Sigmoid colon (tissue), 7 donors: ENCODE data around the gene DNAH9. TPM values are rescaled to one million over a fixed set of nuclear protein-coding genes. Genes with fewer than 3 reads are reported as not detected.
A peak's percentile ranks its signal among the peaks of the same experiment; 100 is the strongest.

Experiments
- DNase-seq: peaks from one replicate; pipeline ENCODE4 v3.0.0-alpha.2; 2019
- H3K27ac ChIP-seq, 4 donors: fragments of 200-600 bp; sonication (generic); one replicate each; pipeline ENCODE4 v1.5.1; 2016 to 2019; ENCODE audit warnings: mild to moderate bottlenecking in 1 of 4
- H3K27me3 ChIP-seq, 3 donors: fragments of 200-600 bp; sonication (generic); one replicate each; pipeline ENCODE4 v1.5.1; 2019; ENCODE audit warnings: mild to moderate bottlenecking in 1 of 3
- H3K36me3 ChIP-seq, 4 donors: fragments of 200-600 bp; sonication (generic); one replicate each; pipeline ENCODE4 v1.5.1; 2016 to 2019
- H3K4me1 ChIP-seq, 4 donors: fragments of 200-600 bp; sonication (generic); one replicate each; pipeline ENCODE4 v1.5.1; 2017 to 2019
- H3K4me3 ChIP-seq, 4 donors: fragments of 200-600 bp; sonication (generic); one replicate each; pipeline ENCODE4 v1.5.1; 2017 to 2019; ENCODE audit warnings: mild to moderate bottlenecking in 2 of 4, moderate library complexity in 1 of 4
- H3K9me3 ChIP-seq, 4 donors: fragments of 200-600 bp in 3 of 4; sonication (generic) in 3 of 4; one replicate each; pipeline versions ENCODE4 v1.5.1 to v1.6.1; 2013 to 2019
- EP300 ChIP-seq, 4 donors: sonication (generic); formaldehyde crosslinking; IDR thresholded peaks; one replicate each; pipeline ENCODE4 v1.6.1; 2017; ENCODE audit warnings: antibody characterized with exemption in 4 of 4
- POLR2A ChIP-seq, 2 donors: fragments of 450-650 bp; IDR thresholded peaks; one replicate each; pipeline ENCODE4 v1.6.1; 2016; ENCODE audit warnings: antibody characterized with exemption in 2 of 2, mild to moderate bottlenecking in 2 of 2, moderate library complexity in 2 of 2
- POLR2AphosphoS5 ChIP-seq, 4 donors: sonication (generic); formaldehyde crosslinking; IDR thresholded peaks; one replicate each; pipeline ENCODE4 v1.6.1; 2017; ENCODE audit warnings: antibody characterized with exemption in 4 of 4
- WGBS, 2 donors: extraction: QIAGEN DNeasy Blood & Tissue Kit; methylation state at CpG; one replicate each; pipeline ENCODE4 v1.1.7; 2013; 5-methylcytosine and 5-hydroxymethylcytosine counted together
- intact Hi-C: fragments of 100-400 bp; cut with DNase I; formaldehyde crosslinking; loops from one replicate; pipeline ENCODE4 v1.15.1; 2023
- polyA plus RNA-seq, 3 donors: library from polyadenylated mRNA; stranded (reverse); fragments of 200-250 nt; gene quantifications; one replicate each; pipeline ENCODE4 v1.2.3, GENCODE V29; 2013
- total RNA-seq, 4 donors: library from RNA; depleted of rRNA; stranded (reverse); fragments of >200 nt; gene quantifications; one replicate each; pipeline ENCODE4 v1.1.0, GENCODE V29; 2016
- TF ChIP-seq, protein P1 (sequence below), 4 experiments: fragments of 450-650 bp in 3 of 4; fragments of 200-600 bp in 1 of 4; IDR thresholded peaks; one replicate each; pipeline ENCODE4 v1.5.1; 2016 to 2019; ENCODE audit warnings: antibody characterized with exemption in 4 of 4, mild to moderate bottlenecking in 3 of 4, moderate library complexity in 2 of 4
- donor health status: healthy with polysubstance abuse.
- donor health status: Bipolar disorder and iron deficiency.
- donor health status: healthy.

DNAH9 gene
- total and polyA plus RNA-seq, 7 donors = under 0.01 to 3.0 (median 0.27) TPM; not detected in 2

DNA sequence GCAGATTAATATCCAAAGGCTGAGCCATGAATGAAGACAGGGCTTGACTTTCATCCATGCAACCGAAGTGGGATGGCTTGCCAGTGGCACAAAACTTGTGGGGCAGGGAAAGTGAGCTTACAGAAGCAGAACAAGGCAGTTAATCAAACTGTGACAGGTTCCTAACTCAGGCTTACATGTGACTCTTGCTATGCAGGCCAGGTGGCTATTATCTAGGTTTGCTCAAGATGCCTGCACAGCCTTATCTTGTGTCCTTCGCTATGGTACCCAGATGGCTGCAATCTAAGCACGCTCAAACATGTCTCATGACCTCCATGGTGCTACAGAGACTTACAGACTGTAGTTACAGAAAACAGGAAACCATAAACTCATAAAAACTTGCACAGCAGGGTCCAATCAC lies 8.6 kb upstream of the DNAH9 start:
- intact Hi-C loops = no loop called here
- no peak for DNase-seq
- no peak for TF ChIP-seq POLR2AphosphoS5 (IDR thresholded peaks at IDR 0.05)
- no peak for TF ChIP-seq POLR2A (IDR thresholded peaks at IDR 0.05)
- no peak for TF ChIP-seq EP300 (IDR thresholded peaks at IDR 0.05)
- TF ChIP-seq, protein P1, sequence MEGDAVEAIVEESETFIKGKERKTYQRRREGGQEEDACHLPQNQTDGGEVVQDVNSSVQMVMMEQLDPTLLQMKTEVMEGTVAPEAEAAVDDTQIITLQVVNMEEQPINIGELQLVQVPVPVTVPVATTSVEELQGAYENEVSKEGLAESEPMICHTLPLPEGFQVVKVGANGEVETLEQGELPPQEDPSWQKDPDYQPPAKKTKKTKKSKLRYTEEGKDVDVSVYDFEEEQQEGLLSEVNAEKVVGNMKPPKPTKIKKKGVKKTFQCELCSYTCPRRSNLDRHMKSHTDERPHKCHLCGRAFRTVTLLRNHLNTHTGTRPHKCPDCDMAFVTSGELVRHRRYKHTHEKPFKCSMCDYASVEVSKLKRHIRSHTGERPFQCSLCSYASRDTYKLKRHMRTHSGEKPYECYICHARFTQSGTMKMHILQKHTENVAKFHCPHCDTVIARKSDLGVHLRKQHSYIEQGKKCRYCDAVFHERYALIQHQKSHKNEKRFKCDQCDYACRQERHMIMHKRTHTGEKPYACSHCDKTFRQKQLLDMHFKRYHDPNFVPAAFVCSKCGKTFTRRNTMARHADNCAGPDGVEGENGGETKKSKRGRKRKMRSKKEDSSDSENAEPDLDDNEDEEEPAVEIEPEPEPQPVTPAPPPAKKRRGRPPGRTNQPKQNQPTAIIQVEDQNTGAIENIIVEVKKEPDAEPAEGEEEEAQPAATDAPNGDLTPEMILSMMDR (IDR thresholded peaks at IDR 0.05) = no peak
- H3K27ac ChIP-seq = no peak overlapping the region
- WGBS, 2 donors = 27 to 52% methylated on average over 3 of the region's 3 CpGs
- no peak overlapping the region for H3K4me3 ChIP-seq
- no peaks in the 10 kb centered on the region for H3K27me3 ChIP-seq
- no peaks in the 10 kb centered on the region for H3K4me1 ChIP-seq
- H3K9me3 ChIP-seq = no peaks in the 10 kb centered on the region
- no peaks in the 10 kb centered on the region for H3K36me3 ChIP-seq

DNA sequence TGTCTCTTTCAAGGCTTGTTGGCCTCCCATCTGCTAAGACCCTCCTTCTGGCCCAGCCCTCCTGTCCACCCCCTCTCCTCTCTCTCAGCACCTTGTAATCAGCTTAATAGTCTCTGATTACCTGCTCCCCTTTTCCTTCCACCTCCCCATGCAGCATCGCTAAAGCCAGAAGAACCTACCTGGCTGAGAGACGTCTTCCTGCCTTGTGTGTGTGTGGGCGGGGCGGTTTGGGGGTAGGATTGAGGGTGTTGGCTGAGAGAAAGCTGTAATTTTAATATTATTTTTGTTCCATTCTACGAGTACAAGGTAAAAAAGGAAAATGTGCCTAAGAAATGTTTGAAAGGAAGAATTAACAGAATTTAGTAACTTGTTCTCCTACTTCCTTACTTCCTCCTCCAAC lies 3.4 kb downstream of the DNAH9 start:
- Histone ChIP-seq H3K36me3 (no peaks in the 10 kb centered on the region), H3K4me1 (peaks cover 0 to 16% (median 10%) of the 10 kb centered on the region in 4 donors), H3K9me3 (no peaks in the 10 kb centered on the region), H3K27me3 (no peaks in the 10 kb centered on the region), H3K4me3 (no peak overlapping the region), H3K27ac (no peak overlapping the region)
- TF ChIP-seq EP300 (IDR thresholded peaks at IDR 0.05) (no peak), POLR2AphosphoS5 (IDR thresholded peaks at IDR 0.05) (no peak), POLR2A (IDR thresholded peaks at IDR 0.05) (no peak)
- TF ChIP-seq, protein P1 (IDR thresholded peaks at IDR 0.05) = no peak
- intact Hi-C loops = no loop called here
- WGBS, 2 donors = 73 to 74% methylated on average over 5 of the region's 5 CpGs
- DNase-seq = no peak

DNA sequence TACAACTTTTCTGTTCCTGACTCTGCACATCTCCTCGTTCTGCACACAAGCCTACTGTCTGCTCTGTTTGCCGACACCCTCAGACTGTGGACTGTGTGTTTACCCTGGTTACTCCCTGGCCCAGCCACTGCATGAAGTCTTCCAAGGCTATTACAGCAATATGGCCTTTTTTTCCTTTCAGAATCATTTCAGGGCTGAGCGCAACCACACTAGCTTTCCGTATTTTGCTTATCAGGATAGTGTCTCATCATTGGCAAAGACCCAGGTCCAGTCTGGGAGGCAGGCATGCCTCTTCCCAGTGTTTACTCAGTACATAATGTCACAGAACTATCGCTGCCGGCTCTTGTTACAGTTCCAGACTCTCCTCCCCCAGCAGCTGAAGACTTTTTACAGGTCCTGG lies 10.1 kb downstream of the DNAH9 start:
- H3K4me1 ChIP-seq = peaks cover 0 to 15% (median 14%) of the 10 kb centered on the region in 4 donors
- no peaks in the 10 kb centered on the region for H3K9me3 ChIP-seq
- no peak for TF ChIP-seq POLR2A (IDR thresholded peaks at IDR 0.05)
- peak in 2 of 4 donors; percentile 44 to 46 for TF ChIP-seq POLR2AphosphoS5 (IDR thresholded peaks at IDR 0.05)
- TF ChIP-seq, protein P1 (IDR thresholded peaks at IDR 0.05) = no peak
- H3K27me3 ChIP-seq = no peaks in the 10 kb centered on the region
- 10 to 39% methylated on average over 6 of the region's 6 CpGs for WGBS, 2 donors
- no peak overlapping the region for H3K4me3 ChIP-seq
- peak; percentile 77 for DNase-seq
- intact Hi-C loops = no loop called here
- H3K27ac ChIP-seq = peak overlapping the region; percentile 24 to 63 (median 56)
- H3K36me3 ChIP-seq = no peaks in the 10 kb centered on the region

DNA sequence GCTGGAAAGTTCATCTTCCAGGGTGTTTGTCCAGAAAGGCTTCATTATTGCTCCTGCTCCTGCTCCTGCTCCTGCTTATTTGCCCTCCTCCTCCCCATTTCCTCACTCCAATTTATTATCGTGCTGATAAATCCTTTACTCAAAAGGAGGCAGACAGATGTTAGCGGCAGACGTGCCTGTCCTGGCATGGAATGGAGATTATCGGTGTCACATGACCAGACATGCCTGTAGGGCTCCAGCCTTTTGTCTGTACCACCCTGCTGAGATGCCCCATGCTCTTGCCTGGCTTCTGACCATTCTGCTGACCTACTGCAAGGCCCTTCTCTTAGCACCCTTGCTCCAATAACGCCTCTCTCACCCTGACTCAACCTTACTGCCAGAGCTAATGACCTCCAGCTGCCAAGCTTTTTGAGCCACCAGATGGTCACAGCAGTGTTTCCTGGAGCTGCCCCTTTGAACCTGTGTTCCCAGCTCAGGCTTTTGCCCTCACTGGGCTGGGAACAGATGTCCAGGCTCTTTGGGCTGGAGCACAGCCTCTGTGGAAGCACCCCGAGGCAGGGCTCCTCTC lies 12.8 kb downstream of the DNAH9 start:
- WGBS, 2 donors = 50 to 74% methylated on average over 6 of the region's 6 CpGs
- Histone ChIP-seq H3K27ac (no peak overlapping the region), H3K9me3 (no peaks in the 10 kb centered on the region), H3K4me1 (peaks cover 0 to 15% (median 14%) of the 10 kb centered on the region in 4 donors), H3K27me3 (peaks cover 0 to 5% (median 0%) of the 10 kb centered on the region in 3 donors), H3K4me3 (no peak overlapping the region), H3K36me3 (no peaks in the 10 kb centered on the region)
- DNase-seq = no peak
- TF ChIP-seq EP300 (IDR thresholded peaks at IDR 0.05) (no peak), POLR2A (IDR thresholded peaks at IDR 0.05) (no peak), POLR2AphosphoS5 (IDR thresholded peaks at IDR 0.05) (no peak)
- TF ChIP-seq, protein P1 (IDR thresholded peaks at IDR 0.05) = no peak
- intact Hi-C loops = no loop called here

DNA sequence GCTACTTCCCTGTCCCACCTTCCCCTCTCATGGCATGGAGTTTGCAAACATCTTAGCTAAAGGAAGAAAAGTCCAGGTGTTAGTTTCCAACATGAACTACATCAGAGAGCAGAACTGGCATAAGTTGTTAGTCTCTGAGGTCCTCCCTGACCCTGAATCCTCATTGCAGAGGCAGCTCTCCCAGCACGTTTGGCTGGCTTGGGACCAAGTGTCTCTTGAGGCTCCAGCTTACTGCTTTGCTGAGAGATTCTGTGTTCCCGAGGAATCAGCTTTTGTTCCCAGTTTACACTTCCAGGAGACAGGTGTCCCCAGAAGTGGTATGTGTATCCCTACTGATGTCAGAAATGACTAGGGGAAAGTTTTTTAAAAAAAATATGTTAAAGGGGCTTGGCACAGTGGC lies 14.7 kb downstream of the DNAH9 start:
- Histone ChIP-seq H3K36me3 (no peaks in the 10 kb centered on the region), H3K27ac (no peak overlapping the region), H3K27me3 (peaks cover 0 to 5% (median 0%) of the 10 kb centered on the region in 3 donors), H3K4me3 (no peak overlapping the region), H3K9me3 (no peaks in the 10 kb centered on the region), H3K4me1 (peaks cover 0 to 14% (median 11%) of the 10 kb centered on the region in 4 donors)
- 50 to 56% methylated on average over 2 of the region's 2 CpGs for WGBS, 2 donors
- DNase-seq = no peak
- TF ChIP-seq POLR2A (IDR thresholded peaks at IDR 0.05) (no peak), EP300 (IDR thresholded peaks at IDR 0.05) (no peak), POLR2AphosphoS5 (IDR thresholded peaks at IDR 0.05) (no peak)
- TF ChIP-seq, protein P1 (IDR thresholded peaks at IDR 0.05) = no peak
- intact Hi-C loops = no loop called here
